GM18505 (cell line): ENCODE measurements around the gene SLC22A23.

Source experiments
- ATAC-seq: cut with Tn5 transposase; IDR thresholded peaks from one replicate; pipeline ENCODE4 v1.9.1; 2021; ENCODE audit not compliant: unreplicated experiment
- POLR2A ChIP-seq: IDR thresholded peaks from 4 replicates; pipeline ENCODE4 v1.6.1; 2011; ENCODE audit warnings: borderline replicate concordance; ENCODE audit not compliant: insufficient read depth, insufficient read length; ENCODE audit errors: extremely low read depth

Gene SLC22A23

DNA sequence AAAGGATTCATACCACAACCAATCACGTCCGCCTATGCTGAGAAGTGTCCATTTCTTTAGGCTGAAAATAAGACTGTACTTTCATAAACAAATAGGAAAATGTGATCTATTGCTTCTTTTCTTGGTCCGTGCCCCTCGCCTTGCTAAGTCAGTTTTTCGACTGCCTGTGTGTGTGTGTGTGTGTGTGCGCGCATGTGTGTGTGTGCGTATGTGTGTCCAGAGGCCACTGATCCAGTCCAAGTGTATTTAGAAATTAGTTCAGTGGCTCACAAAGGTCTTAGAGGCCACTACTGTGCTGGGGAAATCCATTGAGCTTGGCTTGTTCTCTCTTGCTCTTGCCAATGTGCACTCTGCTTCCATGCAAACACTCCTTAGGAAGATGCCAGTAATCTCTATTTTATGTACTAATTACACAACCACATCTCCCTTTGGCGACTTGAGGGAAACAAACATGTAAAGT, 50.5 kb downstream of the SLC22A23 start:
- no peak for TF ChIP-seq POLR2A
- ATAC-seq: no peak

- no peak for TF ChIP-seq POLR2A
- no peak for ATAC-seq
Measured at GRCh38 chr6:3405679-3406078, 51.2 kb downstream of the SLC22A23 start.

DNA sequence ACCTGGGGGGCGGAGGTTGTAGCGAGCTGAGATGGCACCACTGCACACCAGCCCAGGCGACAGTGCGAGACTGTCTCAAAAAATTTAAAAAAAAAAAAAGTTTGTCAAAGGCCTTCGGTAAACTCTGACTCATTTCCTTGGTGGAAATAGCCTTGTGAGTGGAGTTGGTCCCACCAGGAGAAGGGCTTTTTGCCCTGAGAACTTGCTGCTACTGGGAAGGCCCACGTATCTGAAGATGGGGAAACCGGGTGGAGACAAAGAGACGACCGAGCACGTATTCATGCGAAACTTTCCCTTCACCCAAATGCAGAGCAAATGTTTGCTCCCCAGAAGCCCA, 51.7 kb downstream of the SLC22A23 start:
- no peak for TF ChIP-seq POLR2A
- no peak for ATAC-seq

DNA sequence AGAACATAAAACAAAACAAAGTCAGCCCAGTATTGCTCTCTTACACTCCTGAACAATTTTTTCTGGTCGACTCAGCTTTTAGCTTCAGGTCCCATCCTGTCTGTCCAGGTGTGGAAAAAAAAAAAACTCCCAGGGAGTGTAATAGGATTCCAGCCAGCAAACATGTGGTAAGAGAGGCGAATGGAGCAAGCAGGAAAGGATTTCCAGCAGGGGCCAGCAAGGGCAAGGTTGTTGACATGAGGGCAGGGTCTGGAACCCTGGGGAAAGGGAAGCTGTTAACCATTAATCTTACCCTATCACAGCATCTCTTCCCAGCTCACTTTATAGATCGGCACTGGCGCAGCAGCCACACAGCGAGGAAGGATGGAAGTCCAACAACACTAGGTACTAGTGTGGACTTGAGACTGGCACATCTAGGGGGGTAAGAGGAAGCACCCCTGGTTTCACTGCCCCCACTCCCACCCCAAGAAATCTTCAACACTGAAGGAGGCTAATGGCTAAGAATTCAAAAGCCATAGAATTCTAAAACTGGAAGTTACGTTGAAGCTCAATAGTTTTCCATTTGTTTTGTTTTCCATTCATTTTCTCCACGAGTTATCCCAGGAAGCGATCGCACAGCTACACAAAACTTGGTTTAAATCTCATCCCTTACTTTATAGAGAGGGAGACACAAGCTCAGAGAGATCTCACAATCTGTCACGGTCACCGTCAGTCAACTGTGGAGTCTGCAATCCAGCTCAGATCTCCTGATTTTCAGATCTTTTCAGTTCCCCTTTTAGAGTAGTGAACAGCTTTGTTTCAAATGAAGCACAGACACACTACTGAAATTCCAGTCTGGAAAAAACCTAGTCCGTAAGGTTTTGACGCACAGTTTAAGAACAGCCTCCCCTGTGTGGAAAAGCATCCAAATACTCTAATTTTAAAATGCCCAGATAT, 53.3 kb downstream of the SLC22A23 start:
- no peak for TF ChIP-seq POLR2A

GRCh38 chr6:3402310-3403237, 54.3 kb downstream of the SLC22A23 start:
- no peak for TF ChIP-seq POLR2A
- ATAC-seq: no peak

More for the DNA sequence above, 53.3 kb downstream of the SLC22A23 start:
- no peak for ATAC-seq

- no peak for TF ChIP-seq POLR2A
- no peak for ATAC-seq
Measured at GRCh38 chr6:3400162-3400561, 56.7 kb downstream of the SLC22A23 start.

DNA sequence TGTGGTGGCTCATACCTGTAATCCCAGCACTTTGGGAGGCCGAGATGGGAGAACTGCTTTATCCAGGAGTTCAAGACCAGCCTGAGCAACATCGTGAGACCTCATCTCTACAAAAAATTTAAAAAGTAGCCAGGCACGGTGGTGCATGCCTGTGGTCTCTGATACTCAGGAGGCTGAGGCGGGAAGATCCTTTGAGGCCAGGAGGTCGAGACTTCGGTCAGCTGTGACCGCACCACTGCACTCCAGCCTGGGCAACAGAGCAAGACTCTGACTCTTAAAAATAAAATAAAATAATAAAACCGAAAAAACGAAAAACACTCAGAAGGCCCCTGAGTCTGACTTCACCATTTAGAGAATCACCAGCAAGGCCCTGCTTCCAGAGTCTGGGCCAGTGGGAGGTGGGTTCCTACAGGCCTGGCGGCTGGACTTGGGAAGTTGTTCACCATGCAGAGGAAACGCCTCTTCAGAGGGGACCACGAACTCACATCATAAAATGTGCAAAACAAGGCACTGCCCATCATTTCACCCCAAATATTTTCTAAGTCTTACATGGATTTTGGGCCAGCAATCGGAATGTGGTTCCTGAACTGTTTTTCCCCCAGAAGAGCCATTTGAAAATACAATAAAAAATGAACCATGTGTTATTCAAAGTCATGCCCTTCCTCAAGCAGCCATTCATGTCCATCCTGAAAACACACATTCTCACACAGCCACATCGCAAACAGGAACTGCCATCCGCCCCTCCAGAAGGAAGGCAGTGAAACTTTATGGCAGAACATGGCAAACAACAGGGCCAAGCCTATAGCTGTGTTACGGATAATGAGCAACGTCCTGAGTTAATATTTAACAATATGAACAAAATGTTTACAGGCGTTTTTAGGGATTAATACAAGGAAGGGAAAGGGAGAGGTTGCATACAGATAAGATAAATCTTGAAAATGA, 57.8 kb downstream of the SLC22A23 start:
- no peak for TF ChIP-seq POLR2A
- ATAC-seq: no peak

GRCh38 chr6:3398165-3398562, 58.7 kb downstream of the SLC22A23 start:
- ATAC-seq: no peak
- no peak for TF ChIP-seq POLR2A

DNA sequence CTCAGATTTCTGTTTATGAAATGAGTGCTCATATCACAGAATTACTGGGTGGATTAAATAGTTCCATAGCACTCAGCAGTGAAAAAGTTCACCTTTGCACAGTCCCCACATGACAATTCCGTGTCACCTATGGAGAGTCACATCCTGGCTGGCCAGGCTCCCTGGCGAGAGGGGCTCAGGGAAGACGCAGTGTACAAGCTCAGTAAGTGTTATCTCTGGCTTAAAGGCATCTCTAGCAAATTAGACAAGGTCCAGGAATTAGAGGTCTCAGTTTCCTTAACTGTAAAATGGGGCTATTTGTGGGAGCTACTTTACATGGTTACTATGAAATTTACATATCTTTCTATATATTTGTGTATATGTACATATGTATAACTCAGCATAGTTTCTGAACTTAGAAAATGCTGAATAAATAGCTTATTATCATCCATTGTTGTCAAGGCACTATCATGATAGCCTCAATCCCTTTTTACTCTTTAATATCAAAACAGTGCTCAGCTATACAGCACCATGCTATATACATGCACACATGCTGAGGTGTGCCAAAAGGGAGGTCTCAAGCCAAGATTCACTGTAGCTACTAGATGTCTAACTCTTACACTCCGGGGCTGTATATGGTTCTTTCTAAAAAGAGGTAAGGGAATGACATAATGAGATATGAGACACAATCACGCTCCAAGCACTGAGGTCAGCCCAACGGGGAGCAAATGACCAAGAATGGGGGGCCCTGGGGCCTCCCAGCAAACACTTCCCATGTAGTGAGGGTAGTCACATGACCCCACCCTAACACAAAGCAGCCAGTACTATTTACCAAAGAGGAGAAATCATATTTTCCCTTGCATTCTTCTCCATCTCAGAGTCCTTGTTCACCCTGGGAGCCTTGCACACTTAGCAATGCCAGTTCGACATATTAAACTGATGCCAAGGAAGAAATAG, 59.4 kb downstream of the SLC22A23 start:
- no peak for TF ChIP-seq POLR2A
- ATAC-seq: no peak

DNA sequence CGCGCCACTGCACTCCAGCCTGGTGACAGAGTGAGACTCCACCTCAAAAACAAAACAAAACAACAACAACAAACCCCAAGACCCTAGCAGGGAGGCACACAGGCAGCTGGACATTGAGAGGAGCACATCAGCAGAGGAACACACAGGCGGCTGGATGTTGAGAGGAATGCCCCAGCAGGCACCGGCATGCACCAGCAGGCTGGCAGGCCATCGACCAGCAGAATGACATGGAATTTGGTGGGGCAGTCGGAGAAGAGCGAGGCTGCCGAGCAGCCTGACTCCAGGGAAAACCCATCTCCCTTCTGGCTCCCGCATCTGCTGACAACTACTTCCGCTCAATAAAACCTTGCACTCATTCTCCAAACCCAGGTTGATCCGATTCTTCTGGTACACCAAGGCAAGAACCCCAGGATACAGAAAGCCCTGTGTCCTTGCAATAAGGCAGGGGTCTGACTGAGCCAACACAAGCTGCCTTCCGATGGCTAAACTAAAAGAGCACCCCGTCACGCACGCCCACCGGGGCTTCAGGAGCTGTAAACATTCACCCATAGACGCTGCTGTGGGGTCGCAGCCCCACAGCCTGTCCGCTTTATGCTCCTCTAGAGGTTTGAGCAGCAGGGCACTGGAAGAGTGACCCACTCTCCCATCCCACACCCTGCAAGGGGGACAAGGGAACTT, 60.2 kb downstream of the SLC22A23 start:
- TF ChIP-seq POLR2A: no peak
- no peak for ATAC-seq

GRCh38 chr6:3394671-3395070, 62.2 kb downstream of the SLC22A23 start:
- ATAC-seq: no peak
- TF ChIP-seq POLR2A: no peak

GRCh38 chr6:3393836-3394202, 63.0 kb downstream of the SLC22A23 start:
- ATAC-seq: no peak
- TF ChIP-seq POLR2A: no peak
